ENCODE measurements around the gene TMEM184B. TPM values are rescaled to one million over a fixed set of nuclear protein-coding genes. Genes with fewer than 3 reads are reported as not detected.

Gene TMEM184B
- total and polyA plus RNA-seq, 2 of the 8 experiments (the other 6 are each of a cell fraction or from before 2014, with no cell fraction given): 41.6 to 81.0 TPM

GRCh38 chr22:38236786-38237185 lies 36.0 kb downstream of the TMEM184B start:
- Histone ChIP-seq H3K4ac (replicated peaks; ENCODE audit: insufficient read length, low read depth, low read length) (no peak overlapping the region), H3K4me2 (ENCODE audit: insufficient read depth in 1 of 2, low read depth in 2 of 2, low read length in 2 of 2) (no peak overlapping the region), H3K4me3 (ENCODE audit: extremely low read depth in 1 of 4, insufficient read depth in 2 of 4, low read depth in 3 of 4, low read length in 4 of 4) (no peak overlapping the region), H3K36me3 (ENCODE audit: control insufficient read depth in 2 of 4, insufficient read depth in 4 of 4, low read length in 3 of 4) (peaks cover 0 to 25% (median 11%) of the 10 kb centered on the region in 4 experiments; a peak in 7 of 8 replicates), H4K91ac (replicated peaks; ENCODE audit: insufficient read length, low read length) (no peak overlapping the region), H3K9ac (replicated peaks in 1 of 4; ENCODE audit: extremely low read depth in 1 of 4, low read depth in 3 of 4, low read length in 3 of 4) (no peak overlapping the region), H3K23ac (ENCODE audit: insufficient read length) (no peak overlapping the region), H3K56ac (replicated peaks; ENCODE audit: insufficient read length, low read depth, low read length) (no peak overlapping the region), H4K5ac (ENCODE audit: insufficient read length, low read depth, low read length) (no peak overlapping the region), H2BK15ac (ENCODE audit: low read length) (no peak overlapping the region), H3K18ac (ENCODE audit: extremely low read depth, low read length) (no peak overlapping the region), H2BK5ac (ENCODE audit: low read depth, low read length) (no peak overlapping the region), H2BK120ac (replicated peaks; ENCODE audit: low read depth, low read length) (no peak overlapping the region), H3K14ac (ENCODE audit: insufficient read length) (no peak overlapping the region), H2AK5ac (ENCODE audit: low read depth, low read length) (no peak overlapping the region), H3K27ac (ENCODE audit: low read depth, low read length) (no peak overlapping the region), H3K9me3 (ENCODE audit: insufficient read depth in 2 of 2, low read depth in 1 of 2, low read length in 1 of 2) (no peaks in the 10 kb centered on the region), H4K20me1 (replicated peaks in 1 of 2; ENCODE audit: control insufficient read depth in 1 of 2, insufficient read depth in 2 of 2, low read length in 2 of 2) (peaks cover 0 to 4% of the 10 kb centered on the region in 2 experiments), H3K27me3 (replicated peaks in 1 of 4; ENCODE audit: control insufficient read depth in 3 of 4, extremely low read depth in 1 of 4, insufficient read depth in 3 of 4, low read length in 3 of 4) (no peaks in the 10 kb centered on the region), H2AFZ (ENCODE audit: low read length) (no peak overlapping the region), H3K79me1 (ENCODE audit: low read depth, low read length) (peaks cover 5% of the 10 kb centered on the region; the same call in 1 of the 2 replicates), H2BK20ac (ENCODE audit: low read length) (no peak overlapping the region), H3K4me1 (replicated peaks in 1 of 4; ENCODE audit: control insufficient read depth in 3 of 4, insufficient read depth in 4 of 4, low read length in 3 of 4) (peaks cover 0 to 6% (median 0%) of the 10 kb centered on the region in 4 experiments; a peak in 3 of 7 replicates), H3K23me2 (ENCODE audit: low read depth, low read length) (no peaks in the 10 kb centered on the region), H3K79me2 (ENCODE audit: control insufficient read depth in 1 of 2, insufficient read depth in 2 of 2, low read length in 2 of 2) (no peaks in the 10 kb centered on the region), H2BK12ac (ENCODE audit: low read depth, low read length) (no peak overlapping the region), H4K8ac (ENCODE audit: extremely low read depth, insufficient read depth, low read length) (no peak overlapping the region)
- DNase-seq (ENCODE audit: low read depth in 1 of 2, low spot score in 2 of 2): no peak
- ChIA-PET CTCF (ENCODE audit: partially characterized antibody) (interaction anchor here (0.6 to 1.0 kb wide), 2 partner anchors 29 to 1214 kb away, joined by 3 read pairs; no protein-coding TSS in a partner anchor), POLR2A (ENCODE audit: partially characterized antibody) (interaction anchor here (0.9 to 1.0 kb wide), 2 partner anchors 9 to 165 kb away, joined by 3 to 4 read pairs; no protein-coding TSS in a partner anchor)
- WGBS, 2 experiments (ENCODE audit: extremely low coverage in 1 of 2, insufficient coverage in 1 of 2, insufficient read length in 1 of 2, insufficient replicate concordance in 2 of 2, low coverage in 1 of 2, low lambda C conversion rate in 2 of 2, missing lambda C conversion rate in 1 of 2): 83% methylated on average over 8 of the region's 8 CpGs; no CpG with 5 or more reads in 1 of the 2 experiments
- no peak for FAIRE-seq
- TF ChIP-seq POU5F1 (IDR thresholded peaks at IDR 0.05; ENCODE audit: low read depth, low read length): no peak
- TF ChIP-seq JUN (IDR thresholded peaks at IDR 0.05; ENCODE audit: low read depth, low read length): no peak
- TF ChIP-seq RAD21 (IDR thresholded peaks at IDR 0.05 in 1 of 2, conservative IDR thresholded peaks at IDR 0.05 in 1 of 2; ENCODE audit: low read depth in 2 of 2, low read length in 2 of 2): no peak
- TF ChIP-seq CHD2 (IDR thresholded peaks at IDR 0.05; ENCODE audit: low read length): no peak
- no peak for TF ChIP-seq RBBP5 (IDR thresholded peaks at IDR 0.05; ENCODE audit: borderline replicate concordance, low read depth, low read length)
- TF ChIP-seq SIRT6 (IDR thresholded peaks at IDR 0.05; ENCODE audit: low read length): no peak
- TF ChIP-seq ATF3 (IDR thresholded peaks at IDR 0.05; ENCODE audit: insufficient read depth, low read depth, low read length): no peak
- no peak for TF ChIP-seq SP1 (IDR thresholded peaks at IDR 0.05; ENCODE audit: low read depth, low read length)
- no peak for TF ChIP-seq KDM5A (IDR thresholded peaks at IDR 0.05; ENCODE audit: low read length)
- no peak for TF ChIP-seq ATF2 (IDR thresholded peaks at IDR 0.05; ENCODE audit: low read length)
- TF ChIP-seq MAX (IDR thresholded peaks at IDR 0.05): no peak
